HG03139 (cell line): Measurements from ENCODE around the gene TTYH3.
"Not testable (repeated sequence)": the region's sequence is repeated elsewhere in the genome, so short reads cannot be mapped to it uniquely, and the experiment has no call there.

ENCODE experiments used
- ATAC-seq: cut with Tn5 transposase; IDR thresholded peaks from one replicate; pipeline ENCODE4 v1.9.1; 2021; ENCODE audit not compliant: unreplicated experiment

TTYH3 gene

DNA sequence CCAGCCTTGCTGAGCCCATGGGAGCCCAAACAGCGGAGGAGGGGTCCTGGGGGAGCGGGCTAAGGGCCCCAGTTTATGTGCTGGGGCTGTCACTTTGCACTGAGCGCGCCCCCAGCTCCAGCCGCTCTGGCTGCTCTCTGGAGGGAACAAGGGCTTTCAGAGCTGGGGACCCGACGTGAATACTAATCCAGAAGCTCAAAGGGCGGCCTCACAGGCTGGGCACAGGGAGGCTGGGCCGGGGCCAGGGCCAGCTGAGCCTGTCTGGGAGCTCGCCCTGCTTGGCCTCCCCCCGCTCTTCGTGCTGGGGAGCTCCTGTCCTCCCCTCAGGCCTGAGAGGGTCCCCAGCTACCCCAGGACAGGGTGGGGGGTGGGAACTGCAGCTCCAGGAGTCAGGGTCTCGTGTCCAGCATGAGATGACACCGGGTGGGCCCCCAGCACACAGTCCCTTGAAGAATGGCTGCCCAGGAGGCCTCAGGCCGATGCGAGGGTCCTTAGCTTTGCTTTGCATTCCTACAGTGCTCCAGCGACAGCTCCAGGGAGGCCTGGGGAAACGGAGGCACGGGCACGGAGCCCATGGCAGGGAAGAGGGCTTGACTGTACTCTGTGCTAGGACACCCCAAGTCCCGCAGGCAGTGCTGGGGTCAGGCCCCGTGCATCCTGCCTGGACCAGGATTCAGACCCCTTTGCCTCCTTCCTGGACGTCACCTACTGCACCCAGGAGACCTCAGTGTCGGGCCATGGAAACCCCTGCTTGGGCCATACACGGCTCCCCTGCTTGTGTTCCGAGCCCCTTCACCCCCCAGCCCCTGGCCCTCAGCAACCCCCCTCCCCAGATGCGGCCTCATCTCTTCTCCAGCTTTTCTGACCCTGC lies 50.4 kb downstream of the TTYH3 start:
- ATAC-seq, result no peak

DNA sequence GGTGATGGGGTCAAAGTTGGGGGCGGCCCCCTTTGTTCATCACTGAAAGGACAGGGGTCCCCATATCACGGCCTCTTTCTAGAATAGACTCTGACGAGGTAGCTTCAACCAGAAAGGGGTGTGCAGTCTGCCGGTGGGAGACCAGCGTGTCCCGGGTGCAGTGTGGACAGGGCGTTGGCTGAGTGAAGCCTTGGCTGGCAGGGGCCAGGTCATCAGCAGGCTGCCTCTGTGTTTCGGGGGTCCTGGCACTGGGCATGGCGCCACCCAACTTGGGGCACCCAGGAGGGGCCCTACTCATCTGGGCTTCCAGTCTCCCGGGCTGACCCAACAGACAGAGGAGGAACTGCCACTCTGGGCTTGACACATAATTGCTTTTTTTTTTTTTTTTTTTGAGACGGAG lies 52.7 kb downstream of the TTYH3 start:
- ATAC-seq, result no peak

DNA sequence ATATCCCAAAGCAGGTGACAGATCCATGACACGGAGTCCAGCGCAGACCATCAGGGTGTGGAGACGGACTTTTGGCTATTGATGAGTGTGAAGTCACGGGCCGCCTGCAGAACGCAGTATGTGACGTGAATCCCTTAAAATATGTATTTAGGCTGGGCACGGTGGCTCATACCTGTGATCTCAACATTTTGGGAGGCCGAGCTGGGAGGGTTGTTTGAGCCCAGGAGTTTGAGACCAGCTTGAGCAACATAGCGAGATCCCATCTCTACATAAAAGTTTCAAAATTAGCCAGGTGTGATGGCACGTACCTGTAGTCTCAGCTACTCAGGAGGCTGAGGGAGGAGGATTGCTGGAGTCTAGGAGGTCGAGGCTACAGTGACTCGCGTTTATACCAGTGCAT lies 54.3 kb downstream of the TTYH3 start:
- ATAC-seq, result no peak

DNA sequence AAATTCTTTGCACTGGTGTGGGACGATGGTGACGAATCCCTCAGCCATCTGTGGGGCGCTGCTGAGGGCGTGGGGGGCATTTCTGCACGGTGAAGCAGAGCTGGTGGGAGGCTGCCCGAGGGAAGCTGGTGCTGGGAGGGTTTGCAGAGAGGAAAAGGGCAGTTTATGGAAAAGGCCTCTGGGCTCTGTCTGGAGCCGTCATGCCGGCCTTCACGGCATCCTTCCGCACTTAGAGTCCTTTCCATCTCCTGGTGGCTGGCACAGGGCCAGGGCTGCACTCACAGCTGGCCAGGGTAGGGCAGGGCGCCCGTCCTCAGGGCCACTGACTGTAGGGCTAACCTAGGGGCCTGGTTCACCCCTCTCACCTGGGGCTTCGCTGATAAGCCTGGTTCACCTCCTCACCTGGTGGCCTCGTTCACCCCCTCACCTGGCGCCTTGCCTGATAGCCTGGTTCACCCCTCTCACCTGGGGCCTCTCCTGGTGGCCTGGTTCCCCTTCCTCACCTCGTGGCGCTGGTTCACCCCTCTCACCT lies 55.6 kb downstream of the TTYH3 start:
- no peak for ATAC-seq

DNA sequence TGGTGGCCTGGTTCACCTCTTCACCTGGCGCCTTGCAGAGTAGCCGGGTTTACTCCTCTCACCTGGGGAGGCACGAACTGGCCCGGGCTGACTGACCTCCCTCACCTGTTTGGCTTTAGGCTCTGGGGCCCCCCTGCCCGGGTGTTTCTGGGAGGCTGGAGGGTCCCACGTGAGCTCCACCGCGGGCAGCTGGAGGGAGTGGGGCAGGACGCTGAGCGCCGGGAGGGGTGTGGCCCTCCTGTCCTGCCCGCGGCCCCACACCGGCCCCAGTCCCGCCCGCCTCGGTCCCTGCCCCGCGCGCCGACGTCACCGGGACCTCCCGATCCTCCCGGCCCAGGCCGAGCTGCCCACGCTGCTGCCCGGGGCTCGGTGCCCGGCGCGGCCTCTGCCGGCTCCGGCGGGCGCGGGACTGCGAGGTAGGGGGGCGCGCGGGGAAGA lies 56.1 kb downstream of the TTYH3 start, which contains the start of gene AMZ1:
Gene AMZ1, plus strand, starts transcription at position 322 of the 438 bp plus-strand sequence. CDS start 12,250 bp downstream, outside the sequence.
- ATAC-seq, result no peak

DNA sequence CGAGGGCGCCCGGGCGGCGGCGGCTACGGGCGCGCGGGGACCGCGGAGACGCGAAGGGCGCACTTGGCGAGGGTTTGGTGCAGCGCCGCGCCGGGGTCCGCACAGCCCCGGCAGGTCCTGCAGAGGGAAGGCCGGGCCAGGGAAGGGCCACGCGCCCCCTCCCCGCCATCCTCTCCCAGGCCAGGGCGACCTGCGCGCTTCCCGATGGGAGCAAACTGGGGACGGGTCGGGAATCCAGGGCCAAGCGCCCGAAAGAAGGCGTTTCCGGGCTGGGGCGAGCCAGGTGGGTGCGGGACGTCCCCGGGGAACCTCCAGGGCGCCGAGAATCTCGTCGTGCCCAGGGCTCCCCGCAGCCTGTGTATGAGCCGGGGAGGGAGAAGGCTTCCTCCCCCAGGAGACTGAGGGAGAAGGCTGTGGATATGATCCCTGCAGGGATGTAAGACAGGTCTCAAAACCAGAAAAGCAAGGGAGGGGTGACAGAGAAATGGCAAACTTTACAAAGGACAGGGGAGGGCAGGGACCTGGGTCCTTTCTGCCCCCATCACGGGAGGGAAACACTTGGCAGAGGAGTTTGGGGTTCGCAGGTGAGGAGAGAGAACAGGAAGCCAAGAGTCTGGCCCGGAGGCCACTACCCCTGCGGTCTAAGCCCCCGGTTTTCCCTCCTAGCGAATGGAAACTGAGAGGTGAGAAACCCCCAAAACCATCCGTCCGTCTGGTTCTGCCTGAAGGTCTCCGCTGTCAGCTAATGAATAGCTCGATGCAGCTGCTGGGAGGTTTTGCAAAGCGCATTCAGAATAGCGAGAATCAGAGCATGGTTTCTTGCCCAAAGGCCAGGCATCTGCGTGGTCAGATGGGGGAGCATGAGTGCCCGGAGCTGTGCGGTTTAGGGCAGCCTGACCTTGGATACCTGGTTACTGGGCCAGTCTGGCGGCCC lies 56.9 kb downstream of the TTYH3 start:
- peak; percentile 59 for ATAC-seq

DNA sequence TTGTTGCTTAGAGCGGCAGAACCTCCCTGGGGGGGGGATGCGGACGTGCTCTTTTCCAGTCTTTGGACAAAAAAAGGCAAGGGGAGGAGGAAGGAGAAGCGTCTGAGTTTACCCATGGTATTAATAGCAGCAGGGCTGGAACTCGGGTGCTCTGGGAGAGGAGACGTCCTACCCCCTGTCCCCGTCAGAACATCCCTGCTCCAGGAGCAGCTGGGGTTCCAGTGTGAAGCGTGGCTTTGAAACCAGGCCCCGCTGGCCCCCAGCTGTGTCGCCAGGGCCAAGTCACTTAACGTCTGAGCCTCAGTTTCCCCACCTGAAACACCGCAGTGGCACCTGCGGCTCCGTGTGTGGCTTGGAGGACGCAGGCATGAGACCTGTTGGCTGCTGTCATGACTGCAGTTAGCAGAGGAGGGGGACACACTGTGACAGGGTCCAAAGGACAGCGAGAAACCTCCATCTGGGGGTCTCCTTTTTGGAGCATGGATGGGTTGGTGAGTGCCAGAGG lies 57.6 kb downstream of the TTYH3 start:
- ATAC-seq, result no peak

DNA sequence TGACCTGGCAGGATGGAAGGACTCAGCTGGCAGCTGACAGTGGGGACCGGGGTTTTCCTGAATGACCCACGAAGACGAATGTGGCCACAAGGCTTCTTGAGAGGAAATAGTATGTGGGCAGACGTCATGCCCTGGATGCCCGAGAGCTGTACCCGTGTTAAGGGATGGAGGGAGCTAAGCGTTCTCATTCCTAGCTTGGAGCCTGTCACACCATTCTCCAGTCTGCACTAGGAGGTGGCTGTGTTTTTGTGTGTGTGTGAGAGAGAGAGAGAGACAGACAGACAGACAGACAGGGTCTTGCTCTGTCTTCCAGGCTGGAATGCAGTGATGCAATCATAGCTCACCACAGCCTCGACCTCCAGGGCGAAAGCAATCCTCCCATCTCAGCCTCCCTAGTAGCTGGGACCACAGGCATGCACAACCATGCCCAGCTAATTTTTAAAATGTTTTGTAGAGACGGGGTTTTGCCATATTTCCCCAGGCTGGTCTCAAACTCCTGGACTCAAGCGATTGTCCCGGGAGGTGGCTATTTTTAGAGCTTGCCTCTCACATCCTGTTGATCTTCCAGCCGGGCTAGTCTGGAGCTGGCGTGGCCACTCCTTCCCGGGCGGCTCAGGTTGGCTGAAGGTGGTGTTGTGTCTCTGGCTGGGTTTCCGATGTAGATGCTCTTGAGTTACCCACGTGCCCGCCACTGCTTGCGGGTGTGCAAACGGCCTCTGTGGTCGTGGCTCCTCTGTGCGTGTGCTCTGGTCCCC lies 58.3 kb downstream of the TTYH3 start:
- ATAC-seq, result no peak

DNA sequence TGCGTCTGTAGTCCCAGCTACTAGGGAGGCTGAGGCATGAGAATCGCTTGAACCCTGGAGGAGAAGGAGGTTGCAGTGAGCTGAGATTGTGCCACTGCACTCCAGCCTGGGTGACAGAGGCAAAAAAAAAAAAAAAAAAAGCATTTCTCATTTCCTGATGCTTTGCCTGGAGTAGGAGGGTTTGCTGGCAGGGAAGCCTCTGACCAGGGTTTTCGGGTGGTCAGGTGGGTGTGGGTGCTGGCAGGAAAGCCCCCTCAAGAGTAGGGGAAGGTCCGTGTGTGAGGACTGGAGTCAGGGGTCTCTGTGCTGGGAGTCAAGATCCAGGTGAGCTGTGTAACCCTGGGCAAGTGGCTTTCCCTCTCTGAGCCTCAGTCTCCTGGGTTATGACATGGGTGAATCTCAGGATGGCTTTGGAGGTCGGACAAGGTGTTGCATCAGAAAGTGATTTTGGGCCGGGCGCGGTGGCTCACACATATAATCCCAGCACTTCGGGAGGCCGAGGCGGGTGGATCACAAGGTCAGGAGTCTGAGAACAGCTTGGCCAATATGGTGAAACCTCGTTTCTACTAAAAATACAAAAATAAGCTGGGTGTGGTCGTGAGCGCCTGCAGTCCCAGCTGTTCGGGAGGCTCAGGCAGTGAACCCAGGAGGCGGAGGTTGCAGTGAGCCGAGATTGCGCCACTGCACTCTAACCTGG lies 59.4 kb downstream of the TTYH3 start:
- ATAC-seq, result no peak

DNA sequence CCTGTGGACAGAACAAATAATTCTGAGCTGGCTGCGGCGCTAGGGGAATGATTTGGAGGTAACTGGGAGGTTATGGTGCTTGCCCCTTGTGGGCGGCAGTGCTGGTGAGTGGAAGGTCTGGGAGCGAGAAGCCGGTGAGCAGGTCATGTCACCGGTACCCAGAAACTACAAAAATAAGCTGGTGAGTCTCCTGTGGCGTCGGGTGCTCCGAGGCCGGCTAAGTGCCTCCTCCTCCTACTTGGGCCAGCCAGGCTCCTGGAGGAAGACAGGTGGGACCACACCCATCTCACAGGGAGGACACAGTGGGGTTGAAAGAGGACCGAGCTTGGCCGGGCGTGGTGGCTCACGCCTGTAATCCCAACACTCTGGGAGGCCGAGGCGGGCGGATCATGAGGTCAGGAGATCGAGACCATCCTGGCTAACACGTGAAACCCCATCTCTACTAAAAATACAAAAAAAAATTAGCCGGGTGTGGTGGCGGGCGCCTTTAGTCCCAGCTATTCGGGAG lies 60.2 kb downstream of the TTYH3 start:
- ATAC-seq, result not testable (repeated sequence)

DNA sequence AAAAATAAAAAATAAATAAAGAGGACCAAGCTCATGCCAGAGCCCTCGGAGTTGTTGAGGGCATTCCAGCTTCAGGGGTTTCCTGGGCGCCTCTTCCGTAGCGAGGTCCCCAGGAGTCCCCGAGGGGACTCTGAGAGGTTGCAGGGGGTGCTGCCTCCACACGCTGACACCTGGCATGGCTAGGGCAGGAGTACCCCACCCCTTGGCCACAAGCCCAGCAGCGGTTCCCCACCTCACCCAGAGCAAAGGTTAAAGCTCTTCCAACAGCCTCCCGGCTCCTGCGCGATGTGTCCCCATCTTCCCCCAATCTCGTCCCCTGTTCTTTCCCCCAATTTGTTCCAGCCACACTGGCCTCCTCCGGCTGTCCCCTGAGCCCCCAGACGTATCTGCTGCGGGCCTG lies 60.8 kb downstream of the TTYH3 start:
- no peak for ATAC-seq

DNA sequence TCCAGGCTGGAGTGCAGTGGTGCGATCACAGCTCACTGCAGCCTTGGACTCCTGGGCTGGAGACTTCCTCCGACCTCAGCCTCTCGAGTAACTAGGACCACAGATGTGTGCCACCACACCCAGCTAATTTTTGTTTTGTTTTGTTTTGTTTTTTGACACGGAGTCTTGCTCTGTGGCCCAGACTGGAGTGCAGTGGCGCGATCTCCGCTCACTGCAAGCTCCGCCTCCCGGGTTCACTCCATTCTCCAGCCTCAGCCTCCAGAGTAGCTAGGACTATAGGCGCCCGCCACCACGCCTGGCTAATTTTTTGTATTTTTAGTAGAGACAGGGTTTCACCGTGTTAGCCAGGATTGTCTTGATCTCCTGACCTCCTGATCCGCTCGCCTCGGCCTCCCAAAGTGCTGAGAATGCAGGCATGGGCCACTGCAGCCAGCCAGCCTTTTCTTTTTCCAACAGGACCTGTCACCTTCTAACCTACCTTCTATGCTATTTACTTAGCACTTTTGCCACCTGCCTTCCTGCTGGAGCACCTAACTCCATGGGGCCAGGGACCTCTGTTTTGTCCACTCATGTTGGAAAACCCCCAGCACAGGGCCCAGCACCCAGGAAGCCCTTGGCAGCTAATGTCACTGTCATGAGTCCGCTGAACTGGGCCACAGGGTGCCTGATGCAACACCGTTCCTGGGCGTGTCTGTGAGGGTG lies 61.8 kb downstream of the TTYH3 start:
- ATAC-seq, result not testable (repeated sequence)

DNA sequence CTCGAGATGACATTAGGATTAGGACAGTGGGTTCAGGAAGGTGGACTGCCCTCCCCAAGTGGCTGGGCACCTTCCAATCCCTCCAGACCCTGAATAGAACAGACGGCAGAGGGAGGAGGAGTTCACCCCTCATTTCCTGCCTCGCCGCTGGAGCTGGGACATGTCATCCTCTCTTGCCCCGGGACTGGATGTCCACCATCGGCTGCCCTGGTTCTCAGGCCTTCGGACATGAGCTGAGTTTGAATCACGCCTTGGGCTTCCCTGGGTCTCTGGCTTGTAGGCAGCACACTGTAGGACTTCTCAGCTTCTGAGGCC lies 62.3 kb downstream of the TTYH3 start:
- ATAC-seq, result not testable (repeated sequence)

DNA sequence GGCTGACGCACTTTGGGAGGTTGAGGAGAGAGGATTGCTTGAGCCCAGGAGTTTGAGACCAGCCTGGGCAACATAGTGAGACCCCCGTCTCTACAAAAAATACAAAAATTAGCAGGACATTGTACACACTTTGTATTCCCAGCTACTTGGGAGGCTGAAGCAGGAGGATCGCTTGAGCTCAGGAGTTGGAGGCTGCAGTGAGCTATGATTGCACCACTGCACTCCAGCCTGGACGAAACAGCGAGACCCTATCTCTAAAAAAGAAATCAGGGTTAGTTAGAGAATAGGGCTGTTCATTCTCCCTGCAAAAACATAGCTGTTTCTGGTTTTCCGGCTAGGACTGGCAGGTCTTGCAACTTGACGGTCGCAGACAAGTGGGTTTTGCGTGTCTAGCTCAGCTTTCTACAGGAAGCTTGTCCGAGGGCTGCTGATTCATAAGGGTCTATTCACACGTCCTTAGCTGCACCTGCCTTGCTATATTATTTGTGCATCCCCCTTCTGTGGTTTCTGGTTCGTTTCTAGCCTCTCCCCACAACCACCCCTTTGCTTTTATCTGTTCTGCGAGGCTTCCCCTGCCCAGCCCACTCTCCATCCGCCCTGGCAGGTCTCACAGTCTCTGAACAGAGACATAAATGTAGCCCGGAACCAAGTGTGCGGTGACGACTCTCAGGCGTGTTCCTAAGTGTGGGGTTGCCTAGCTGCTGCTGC lies 66.9 kb downstream of the TTYH3 start:
- ATAC-seq, result peak; percentile 93

DNA sequence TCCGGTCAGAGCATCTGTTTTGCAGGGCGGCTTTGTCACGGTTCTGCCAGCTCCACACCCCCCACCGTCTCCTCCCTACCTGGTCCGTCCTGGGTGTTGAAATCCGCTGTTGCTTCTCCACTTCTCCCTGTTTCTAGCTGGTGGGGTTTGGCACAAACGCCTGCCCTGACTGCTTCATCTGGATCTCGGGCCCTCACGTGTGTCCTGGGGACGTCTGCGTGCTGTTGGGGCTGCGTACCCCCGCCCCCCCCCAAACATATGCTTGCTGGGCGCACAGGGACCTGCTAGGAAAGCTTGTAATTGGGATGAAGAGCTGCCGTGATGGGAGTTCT lies 67.5 kb downstream of the TTYH3 start:
- ATAC-seq, result no peak

DNA sequence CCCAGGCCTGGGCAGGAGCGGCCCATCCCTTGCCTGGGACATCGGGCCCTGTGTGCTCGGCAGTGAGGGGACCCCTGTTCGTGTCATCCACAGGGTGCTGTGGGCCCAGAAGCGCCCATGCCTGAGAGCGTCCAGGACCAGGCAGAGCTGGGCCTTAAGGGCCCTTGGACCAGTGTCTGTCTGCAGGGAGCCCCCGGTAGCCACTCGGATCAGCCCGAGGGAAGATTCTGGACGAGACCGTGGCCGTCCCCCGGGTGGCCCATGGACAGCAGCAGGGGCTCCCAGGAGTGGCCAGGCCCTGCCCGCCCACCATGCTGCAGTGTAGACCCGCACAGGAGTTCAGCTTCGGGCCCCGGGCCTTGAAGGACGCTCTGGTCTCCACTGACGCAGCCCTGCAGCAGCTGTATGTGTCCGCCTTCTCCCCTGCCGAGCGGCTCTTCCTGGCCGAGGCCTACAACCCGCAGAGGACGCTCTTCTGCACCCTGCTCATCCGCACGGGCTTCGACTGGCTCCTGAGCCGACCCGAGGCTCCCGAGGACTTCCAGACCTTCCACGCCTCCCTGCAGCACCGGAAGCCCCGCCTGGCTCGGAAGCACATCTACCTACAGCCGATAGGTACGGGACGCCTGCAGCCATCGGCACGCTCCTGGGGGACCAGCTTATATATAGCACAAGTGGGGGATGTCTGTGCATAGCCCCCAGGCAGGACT lies 68.5 kb downstream of the TTYH3 start:
- ATAC-seq, result no peak

DNA sequence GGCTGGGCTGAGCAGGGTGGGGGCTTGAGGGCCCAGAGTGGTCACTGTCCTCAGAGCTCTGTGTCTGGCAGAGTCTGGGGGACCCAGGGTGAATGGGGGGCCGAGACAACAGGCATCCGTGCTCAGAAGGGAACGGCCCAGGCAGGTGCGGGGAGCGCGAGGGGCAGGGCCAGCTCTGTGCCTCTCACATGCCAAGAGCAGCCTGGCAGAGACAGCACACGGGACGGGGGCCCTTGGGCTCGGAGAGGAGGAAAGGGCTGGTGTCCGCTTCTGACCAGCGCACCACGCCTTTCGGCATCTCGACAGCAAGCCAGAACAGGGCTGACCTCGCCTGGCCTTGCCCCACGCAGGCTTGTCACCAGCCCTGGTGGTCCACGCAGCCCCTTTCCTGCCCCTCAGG lies 69.6 kb downstream of the TTYH3 start:
- no peak for ATAC-seq
